Measurements from ENCODE around the gene IKZF4. TPM values are rescaled to one million over a fixed set of nuclear protein-coding genes. Genes with fewer than 3 reads are reported as not detected.
"Not testable (repeated sequence)": the region's sequence is repeated elsewhere in the genome, so short reads cannot be mapped to it uniquely, and the experiment has no call there.

IKZF4 gene
- polyA plus RNA-seq, 1 experiment: 2.9 TPM

GRCh38 chr12:55973599-55974307 lies 47.1 kb upstream of the IKZF4 start, which contains the start of gene RAB5B:
Gene RAB5B (plus strand): TSS chr12:55974078. CDS start chr12:55986961, 12,883 bp downstream.
- CTCF ChIA-PET: interaction anchor here (0.6 to 2.3 kb wide), 12 partner anchors 11 to 235 kb away, joined by 3 to 11 read pairs (median 4); partner anchors contain the start of gene DNAJC14
- TF ChIP-seq, protein P1, sequence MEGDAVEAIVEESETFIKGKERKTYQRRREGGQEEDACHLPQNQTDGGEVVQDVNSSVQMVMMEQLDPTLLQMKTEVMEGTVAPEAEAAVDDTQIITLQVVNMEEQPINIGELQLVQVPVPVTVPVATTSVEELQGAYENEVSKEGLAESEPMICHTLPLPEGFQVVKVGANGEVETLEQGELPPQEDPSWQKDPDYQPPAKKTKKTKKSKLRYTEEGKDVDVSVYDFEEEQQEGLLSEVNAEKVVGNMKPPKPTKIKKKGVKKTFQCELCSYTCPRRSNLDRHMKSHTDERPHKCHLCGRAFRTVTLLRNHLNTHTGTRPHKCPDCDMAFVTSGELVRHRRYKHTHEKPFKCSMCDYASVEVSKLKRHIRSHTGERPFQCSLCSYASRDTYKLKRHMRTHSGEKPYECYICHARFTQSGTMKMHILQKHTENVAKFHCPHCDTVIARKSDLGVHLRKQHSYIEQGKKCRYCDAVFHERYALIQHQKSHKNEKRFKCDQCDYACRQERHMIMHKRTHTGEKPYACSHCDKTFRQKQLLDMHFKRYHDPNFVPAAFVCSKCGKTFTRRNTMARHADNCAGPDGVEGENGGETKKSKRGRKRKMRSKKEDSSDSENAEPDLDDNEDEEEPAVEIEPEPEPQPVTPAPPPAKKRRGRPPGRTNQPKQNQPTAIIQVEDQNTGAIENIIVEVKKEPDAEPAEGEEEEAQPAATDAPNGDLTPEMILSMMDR (IDR thresholded peaks at IDR 0.05; ENCODE audit: insufficient read depth, low read depth, low read length): peak; percentile 24; the same call in 1 of the 2 replicates
- no peaks in the 10 kb centered on the region for H3K27me3 ChIP-seq (ENCODE audit: control insufficient read depth, insufficient read depth, low read length)
- peak within 1 kb of the TSS; percentile 98 for H3K4me3 ChIP-seq (ENCODE audit: low read depth, low read length)
- no peaks in the 10 kb centered on the region; the same call in 1 of the 2 replicates for H3K36me3 ChIP-seq (ENCODE audit: control insufficient read depth, insufficient read depth, low read length)
- POLR2A ChIA-PET: interaction anchor here (0.5 to 0.9 kb wide), 6 partner anchors 11 to 1667 kb away, joined by 3 to 4 read pairs (median 4); partner anchors contain the start of gene RNF41
- peak; percentile 100 for DNase-seq (ENCODE audit: low read depth)

GRCh38 chr12:55974308-55974730 lies 46.5 kb upstream of the IKZF4 start:
- ChIA-PET POLR2A (interaction anchor here (0.5 to 0.9 kb wide), 3 partner anchors 10 to 321 kb away, joined by 3 to 4 read pairs (median 3); partner anchors contain the start of gene RNF41), CTCF (interaction anchor here (0.5 to 2.3 kb wide), 12 partner anchors 11 to 236 kb away, joined by 3 to 11 read pairs (median 4); partner anchors contain the start of gene DNAJC14)
- TF ChIP-seq, protein P1 (IDR thresholded peaks at IDR 0.05; ENCODE audit: insufficient read depth, low read depth, low read length): no peak
- Histone ChIP-seq H3K27me3 (ENCODE audit: control insufficient read depth, insufficient read depth, low read length) (no peaks in the 10 kb centered on the region), H3K4me3 (ENCODE audit: low read depth, low read length) (peak overlapping the region; percentile 98), H3K36me3 (ENCODE audit: control insufficient read depth, insufficient read depth, low read length) (peaks cover 2% of the 10 kb centered on the region; the same call in 1 of the 2 replicates)
- DNase-seq (ENCODE audit: low read depth): no peak

- peaks cover 8% of the 10 kb centered on the region for H3K36me3 ChIP-seq (ENCODE audit: control insufficient read depth, insufficient read depth, low read length)
- TF ChIP-seq, protein P1 (IDR thresholded peaks at IDR 0.05; ENCODE audit: insufficient read depth, low read depth, low read length): no peak
- ChIA-PET POLR2A (no interaction called here), CTCF (interaction anchor here (2.0 kb wide), 1 partner anchor 18 kb away, joined by 7 read pairs; no protein-coding TSS in a partner anchor)
- no peak overlapping the region for H3K4me3 ChIP-seq (ENCODE audit: low read depth, low read length)
- H3K27me3 ChIP-seq (ENCODE audit: control insufficient read depth, insufficient read depth, low read length): no peaks in the 10 kb centered on the region
- DNase-seq (ENCODE audit: low read depth): no peak
Observed at GRCh38 chr12:55978393-55978792, 42.5 kb upstream of the IKZF4 start.

- Histone ChIP-seq H3K4me3 (ENCODE audit: low read depth, low read length) (no peak overlapping the region), H3K36me3 (ENCODE audit: control insufficient read depth, insufficient read depth, low read length) (peaks cover 8% of the 10 kb centered on the region), H3K27me3 (ENCODE audit: control insufficient read depth, insufficient read depth, low read length) (no peaks in the 10 kb centered on the region)
- TF ChIP-seq, protein P1 (IDR thresholded peaks at IDR 0.05; ENCODE audit: insufficient read depth, low read depth, low read length): no peak
- ChIA-PET POLR2A (no interaction called here), CTCF (interaction anchor here (2.0 kb wide), 1 partner anchor 17 kb away, joined by 7 read pairs; no protein-coding TSS in a partner anchor)
- no peak for DNase-seq (ENCODE audit: low read depth)
Observed at GRCh38 chr12:55979069-55979468, 41.8 kb upstream of the IKZF4 start.

GRCh38 chr12:55981882-55982281 lies 39.0 kb upstream of the IKZF4 start:
- CTCF ChIA-PET: interaction anchor here (0.6 to 5.3 kb wide), 3 partner anchors 15 to 655 kb away, joined by 3 to 52 read pairs (median 4); partner anchors contain the start of gene SUOX
- H3K36me3 ChIP-seq (ENCODE audit: control insufficient read depth, insufficient read depth, low read length); H3K4me3 ChIP-seq (ENCODE audit: low read depth, low read length); POLR2A ChIA-PET; DNase-seq (ENCODE audit: low read depth); H3K27me3 ChIP-seq (ENCODE audit: control insufficient read depth, insufficient read depth, low read length): not testable (repeated sequence)
